HG03558 (cell line): ENCODE data around the gene LOXL3.
"Not testable (repeated sequence)": the region's sequence is repeated elsewhere in the genome, so short reads cannot be mapped to it uniquely, and the experiment has no call there.

Experiments
- ATAC-seq: cut with Tn5 transposase; IDR thresholded peaks from one replicate; pipeline ENCODE4 v1.9.1; 2021; ENCODE audit warnings: moderate number of reproducible peaks; ENCODE audit not compliant: unreplicated experiment; ENCODE audit errors: extremely low read depth

LOXL3 gene

GRCh38 chr2:74575320-74575719, 21.6 kb upstream of the LOXL3 start:
- ATAC-seq = no peak

GRCh38 chr2:74573747-74574562, 20.2 kb upstream of the LOXL3 start:
- no peak for ATAC-seq

GRCh38 chr2:74572178-74572925, 18.6 kb upstream of the LOXL3 start:
- ATAC-seq = no peak

GRCh38 chr2:74571058-74571457, 17.3 kb upstream of the LOXL3 start:
- ATAC-seq = peak; percentile 71

- ATAC-seq = no peak
Measured at GRCh38 chr2:74569686-74570085, 15.9 kb upstream of the LOXL3 start.

GRCh38 chr2:74567881-74568280, 14.1 kb upstream of the LOXL3 start:
- ATAC-seq = no peak

GRCh38 chr2:74566754-74567085, 13.0 kb upstream of the LOXL3 start:
- ATAC-seq = no peak

- no peak for ATAC-seq
Measured at GRCh38 chr2:74566076-74566753, 12.5 kb upstream of the LOXL3 start.

GRCh38 chr2:74564222-74564621, 10.5 kb upstream of the LOXL3 start:
- ATAC-seq = no peak

- no peak for ATAC-seq
Measured at GRCh38 chr2:74562126-74562775, 8.5 kb upstream of the LOXL3 start.

GRCh38 chr2:74561022-74561421, 7.3 kb upstream of the LOXL3 start:
- ATAC-seq = not testable (repeated sequence)

- no peak for ATAC-seq
Measured at GRCh38 chr2:74560591-74560990, 6.8 kb upstream of the LOXL3 start.

GRCh38 chr2:74559912-74560311, 6.2 kb upstream of the LOXL3 start:
- no peak for ATAC-seq

GRCh38 chr2:74558284-74559230, 4.8 kb upstream of the LOXL3 start:
- no peak for ATAC-seq

GRCh38 chr2:74556831-74557370, 3.2 kb upstream of the LOXL3 start:
- ATAC-seq = no peak

GRCh38 chr2:74556159-74556558, 2.4 kb upstream of the LOXL3 start:
- ATAC-seq = no peak

- ATAC-seq = no peak
Measured at GRCh38 chr2:74555610-74556103, 1.9 kb upstream of the LOXL3 start.

- no peak for ATAC-seq
Measured at GRCh38 chr2:74554820-74555531, 1.2 kb upstream of the LOXL3 start.
